Ishikawa (cell line): ENCODE results near the gene WWTR1.

Experiments
- CEBPB ChIP-seq: IDR thresholded peaks from 2 replicates; pipeline ENCODE4 v1.6.1; 2012
- CREB1 ChIP-seq: IDR thresholded peaks from 2 replicates; pipeline ENCODE4 v1.6.1; 2012; ENCODE audit warnings: low read depth
- EGR1 ChIP-seq: IDR thresholded peaks from 2 replicates; pipeline ENCODE4 v1.6.1; 2012
- EP300 ChIP-seq: IDR thresholded peaks from 2 replicates; pipeline ENCODE4 v1.6.1; 2012; ENCODE audit warnings: borderline replicate concordance
- FOXM1 ChIP-seq: IDR thresholded peaks from 2 replicates; pipeline ENCODE4 v1.6.1; 2012; ENCODE audit warnings: low read depth, borderline replicate concordance
- NFIC ChIP-seq: IDR thresholded peaks from 2 replicates; pipeline ENCODE4 v1.6.1; 2012
- RAD21 ChIP-seq: IDR thresholded peaks from 2 replicates; pipeline ENCODE4 v1.6.1; 2012; ENCODE audit warnings: low read depth
- TAF1 ChIP-seq: IDR thresholded peaks from 2 replicates; pipeline ENCODE4 v1.6.1; 2012; ENCODE audit warnings: low read depth, mild to moderate bottlenecking
- TCF12 ChIP-seq: IDR thresholded peaks from 2 replicates; pipeline ENCODE4 v1.6.1; 2012; ENCODE audit warnings: low read depth
- TEAD4 ChIP-seq: IDR thresholded peaks from 2 replicates; pipeline ENCODE4 v1.6.1; 2012
- YY1 ChIP-seq: IDR thresholded peaks from 2 replicates; pipeline ENCODE4 v1.6.1; 2012; ENCODE audit warnings: low read depth
- ZBTB7A ChIP-seq: IDR thresholded peaks from 2 replicates; pipeline ENCODE4 v1.6.1; 2012; ENCODE audit warnings: low read depth
- TF ChIP-seq, protein P1 (sequence below): IDR thresholded peaks from 2 replicates; pipeline ENCODE4 v1.6.1; 2012
- TF ChIP-seq, protein P2 (sequence below): IDR thresholded peaks from 2 replicates; pipeline ENCODE4 v1.6.1; 2012
- TF ChIP-seq, protein P3 (sequence below): IDR thresholded peaks from 2 replicates; pipeline ENCODE4 v1.6.1; 2012; ENCODE audit warnings: low read depth, mild to moderate bottlenecking

Gene WWTR1

DNA sequence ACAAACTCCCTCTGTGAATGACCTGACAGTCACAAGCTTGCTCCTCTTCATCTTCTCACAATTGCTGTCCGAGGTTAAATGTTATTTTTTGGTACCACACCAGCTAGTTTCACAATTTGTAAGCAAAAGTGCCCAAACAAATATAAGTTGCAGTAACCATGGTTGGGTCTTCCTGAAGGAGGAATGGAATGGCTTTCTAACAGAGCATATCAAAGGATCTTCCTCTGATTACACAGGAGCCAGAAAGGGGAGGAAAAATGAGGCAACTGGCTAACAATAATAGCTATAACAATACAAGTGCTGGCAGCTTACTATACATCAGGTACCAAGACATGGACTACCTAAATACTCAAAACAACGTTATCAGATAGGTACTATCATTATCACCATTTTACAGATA, 90.4 kb downstream of the WWTR1 start:
- TF ChIP-seq CREB1 (no peak), TCF12 (no peak), CEBPB (no peak), FOXM1 (no peak), EGR1 (no peak)
- TF ChIP-seq, protein P1, sequence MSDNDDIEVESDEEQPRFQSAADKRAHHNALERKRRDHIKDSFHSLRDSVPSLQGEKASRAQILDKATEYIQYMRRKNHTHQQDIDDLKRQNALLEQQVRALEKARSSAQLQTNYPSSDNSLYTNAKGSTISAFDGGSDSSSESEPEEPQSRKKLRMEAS, result no peak
- TF ChIP-seq, protein P2, sequence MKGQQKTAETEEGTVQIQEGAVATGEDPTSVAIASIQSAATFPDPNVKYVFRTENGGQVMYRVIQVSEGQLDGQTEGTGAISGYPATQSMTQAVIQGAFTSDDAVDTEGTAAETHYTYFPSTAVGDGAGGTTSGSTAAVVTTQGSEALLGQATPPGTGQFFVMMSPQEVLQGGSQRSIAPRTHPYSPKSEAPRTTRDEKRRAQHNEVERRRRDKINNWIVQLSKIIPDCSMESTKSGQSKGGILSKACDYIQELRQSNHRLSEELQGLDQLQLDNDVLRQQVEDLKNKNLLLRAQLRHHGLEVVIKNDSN, result no peak

DNA sequence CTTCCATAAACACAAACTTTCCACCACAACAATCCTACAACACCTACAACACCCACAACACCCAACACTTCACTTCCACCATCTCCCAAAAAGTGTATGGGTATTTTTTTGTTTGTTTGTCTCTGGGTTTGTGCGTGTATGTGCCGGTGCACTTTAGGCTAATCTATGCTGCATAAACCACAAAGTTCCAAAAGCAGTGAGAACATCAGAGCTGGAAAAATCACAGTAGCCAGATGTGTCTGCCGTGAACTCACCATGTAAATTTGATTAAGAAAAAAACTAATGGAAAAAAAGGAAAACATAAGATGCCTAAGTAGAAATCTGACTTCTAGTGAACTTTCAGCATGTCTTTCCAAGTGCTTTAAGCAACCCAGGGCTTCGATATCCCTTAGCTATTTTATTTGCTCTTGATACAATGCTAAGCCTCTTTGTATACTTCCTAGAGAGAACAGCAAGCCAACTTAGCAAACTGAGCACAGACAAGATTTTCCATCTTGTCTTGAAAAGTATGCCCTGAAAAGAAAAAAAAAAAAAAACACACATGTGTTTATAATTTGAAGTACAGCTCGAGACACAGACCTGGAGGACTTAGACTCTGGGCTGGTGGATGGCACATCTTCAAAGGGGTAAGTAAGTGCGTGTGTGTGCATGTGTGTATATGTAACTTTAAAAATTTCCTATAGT, 91.4 kb downstream of the WWTR1 start:
- TF ChIP-seq YY1, result no peak
- no peak for TF ChIP-seq RAD21
- no peak for TF ChIP-seq CREB1
- TF ChIP-seq, protein P3, sequence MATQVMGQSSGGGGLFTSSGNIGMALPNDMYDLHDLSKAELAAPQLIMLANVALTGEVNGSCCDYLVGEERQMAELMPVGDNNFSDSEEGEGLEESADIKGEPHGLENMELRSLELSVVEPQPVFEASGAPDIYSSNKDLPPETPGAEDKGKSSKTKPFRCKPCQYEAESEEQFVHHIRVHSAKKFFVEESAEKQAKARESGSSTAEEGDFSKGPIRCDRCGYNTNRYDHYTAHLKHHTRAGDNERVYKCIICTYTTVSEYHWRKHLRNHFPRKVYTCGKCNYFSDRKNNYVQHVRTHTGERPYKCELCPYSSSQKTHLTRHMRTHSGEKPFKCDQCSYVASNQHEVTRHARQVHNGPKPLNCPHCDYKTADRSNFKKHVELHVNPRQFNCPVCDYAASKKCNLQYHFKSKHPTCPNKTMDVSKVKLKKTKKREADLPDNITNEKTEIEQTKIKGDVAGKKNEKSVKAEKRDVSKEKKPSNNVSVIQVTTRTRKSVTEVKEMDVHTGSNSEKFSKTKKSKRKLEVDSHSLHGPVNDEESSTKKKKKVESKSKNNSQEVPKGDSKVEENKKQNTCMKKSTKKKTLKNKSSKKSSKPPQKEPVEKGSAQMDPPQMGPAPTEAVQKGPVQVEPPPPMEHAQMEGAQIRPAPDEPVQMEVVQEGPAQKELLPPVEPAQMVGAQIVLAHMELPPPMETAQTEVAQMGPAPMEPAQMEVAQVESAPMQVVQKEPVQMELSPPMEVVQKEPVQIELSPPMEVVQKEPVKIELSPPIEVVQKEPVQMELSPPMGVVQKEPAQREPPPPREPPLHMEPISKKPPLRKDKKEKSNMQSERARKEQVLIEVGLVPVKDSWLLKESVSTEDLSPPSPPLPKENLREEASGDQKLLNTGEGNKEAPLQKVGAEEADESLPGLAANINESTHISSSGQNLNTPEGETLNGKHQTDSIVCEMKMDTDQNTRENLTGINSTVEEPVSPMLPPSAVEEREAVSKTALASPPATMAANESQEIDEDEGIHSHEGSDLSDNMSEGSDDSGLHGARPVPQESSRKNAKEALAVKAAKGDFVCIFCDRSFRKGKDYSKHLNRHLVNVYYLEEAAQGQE, result no peak
- no peak for TF ChIP-seq NFIC

DNA sequence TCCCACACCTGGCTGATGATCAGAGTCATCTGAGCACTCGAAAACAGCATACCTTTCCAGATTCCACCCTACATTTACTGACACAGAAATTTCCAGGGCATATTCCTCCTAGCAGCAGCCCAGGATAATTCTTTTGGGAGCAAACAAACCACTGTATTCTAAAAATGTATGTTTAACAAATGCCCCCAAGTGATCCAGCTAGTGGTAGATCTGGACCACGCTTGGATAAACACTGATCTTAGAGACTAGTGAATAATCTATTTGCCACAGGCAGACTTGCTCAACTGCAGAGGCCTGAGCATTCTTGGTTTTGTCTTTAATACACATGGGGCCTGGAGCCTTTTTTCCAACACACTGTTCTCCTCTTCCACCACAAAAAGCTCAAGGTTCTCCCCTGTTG, 93.7 kb downstream of the WWTR1 start:
- TF ChIP-seq FOXM1, result no peak
- TF ChIP-seq CEBPB, result no peak
- TF ChIP-seq TAF1, result no peak
- no peak for TF ChIP-seq TEAD4
- no peak for TF ChIP-seq EP300
- TF ChIP-seq CREB1, result no peak
- TF ChIP-seq RAD21, result no peak

DNA sequence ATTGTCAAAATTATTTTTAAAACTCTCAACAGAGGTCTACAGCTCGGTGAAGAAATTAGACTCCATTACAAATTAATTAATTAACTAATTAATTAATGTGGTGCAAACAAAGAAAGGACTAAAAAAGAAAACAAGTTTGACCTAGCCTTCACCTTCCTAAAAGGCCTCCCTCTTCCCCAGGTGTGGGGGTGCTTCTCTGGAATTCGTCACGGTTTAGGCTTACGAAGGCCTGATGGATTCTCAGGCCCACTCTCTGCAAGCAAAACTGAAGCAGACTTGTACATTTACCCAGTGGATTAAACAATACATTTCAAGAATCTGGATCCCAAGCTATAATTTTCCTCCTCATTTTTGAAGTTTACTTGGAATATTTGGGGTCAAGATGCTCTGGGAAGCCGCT, 94.7 kb downstream of the WWTR1 start:
- TF ChIP-seq TAF1, result no peak
- TF ChIP-seq, protein P2, result no peak
- no peak for TF ChIP-seq NFIC

DNA sequence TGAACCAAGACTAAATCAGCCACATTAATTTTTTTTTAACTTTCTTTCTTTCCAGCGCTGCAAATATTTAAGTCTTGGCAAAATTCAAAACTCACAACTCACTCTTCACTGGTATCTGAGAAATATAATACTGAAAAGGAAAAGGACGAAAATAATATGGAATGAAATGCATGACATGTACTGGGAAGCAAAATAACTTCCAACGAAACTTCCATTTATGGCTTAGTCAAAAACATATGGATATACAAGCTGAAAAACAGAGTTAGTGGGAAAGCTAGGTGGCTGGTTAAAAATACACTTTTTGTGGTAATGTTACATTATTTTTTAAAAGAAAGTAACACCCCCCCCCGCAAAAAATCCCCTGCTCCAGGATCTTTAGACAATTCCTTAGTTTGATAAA, 97.2 kb downstream of the WWTR1 start:
- TF ChIP-seq TAF1 (no peak), TEAD4 (no peak), NFIC (no peak), TCF12 (no peak), CREB1 (no peak), ZBTB7A (no peak), EGR1 (no peak), YY1 (no peak), EP300 (no peak), RAD21 (no peak), FOXM1 (no peak), CEBPB (no peak)
- TF ChIP-seq, protein P3, result no peak
- TF ChIP-seq, protein P2, result no peak
- TF ChIP-seq, protein P1, result no peak

DNA sequence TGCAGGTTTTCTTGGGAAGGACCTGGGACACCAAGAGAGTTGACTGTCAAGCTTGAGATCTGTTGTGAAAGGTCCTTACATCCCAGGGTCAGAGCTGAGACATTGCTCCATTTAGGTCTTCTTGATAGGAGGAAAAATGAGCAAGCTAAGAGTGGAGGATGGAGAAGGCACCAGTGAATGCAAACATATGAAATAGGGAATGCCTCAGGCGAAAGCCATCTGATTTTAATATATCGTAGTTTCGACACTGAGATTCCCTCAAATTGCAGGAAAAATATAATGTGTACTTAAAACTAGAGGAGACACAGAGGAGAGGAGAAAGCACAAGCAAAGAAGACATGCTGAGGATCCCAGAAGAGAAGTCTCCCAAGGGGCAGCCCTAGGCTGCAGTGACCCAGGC, 97.8 kb downstream of the WWTR1 start:
- no peak for TF ChIP-seq FOXM1
- TF ChIP-seq, protein P1, result no peak
- TF ChIP-seq, protein P3, result no peak
- TF ChIP-seq, protein P2, result no peak
